Endodermal cell (in vitro differentiated cells): ENCODE results near the gene CELF3. TPM values are rescaled to one million over a fixed set of nuclear protein-coding genes. Genes with fewer than 3 reads are reported as not detected.

Experiments
- DNase-seq: peaks from one replicate; pipeline ENCODE4 v3.0.0-alpha.2; 2017
- H3K27ac ChIP-seq: 2 replicates; pipeline ENCODE4 v1.5.1; 2013; ENCODE audit warnings: mild to moderate bottlenecking, low read depth, low read length, moderate library complexity
- H3K27me3 ChIP-seq: 2 replicates; pipeline ENCODE4 v1.6.1; 2013; ENCODE audit warnings: mild to moderate bottlenecking, low read length, moderate library complexity; ENCODE audit not compliant: insufficient read depth, control insufficient read depth, poor library complexity, severe bottlenecking
- H3K36me3 ChIP-seq: 2 replicates; pipeline ENCODE4 v1.7.0; 2013; ENCODE audit warnings: mild to moderate bottlenecking, low read length, moderate library complexity; ENCODE audit not compliant: control insufficient read depth, insufficient read depth
- H3K4me1 ChIP-seq: one replicate; pipeline ENCODE4 v1.7.0; 2013; ENCODE audit warnings: low read length; ENCODE audit not compliant: control insufficient read depth, insufficient read depth
- H3K4me3 ChIP-seq: 2 replicates; pipeline ENCODE4 v1.5.1; 2013; ENCODE audit warnings: mild to moderate bottlenecking, low read length, moderate library complexity
- H3K9ac ChIP-seq: 2 replicates; pipeline ENCODE4 v1.6.1; 2013; ENCODE audit warnings: mild to moderate bottlenecking, low read length, moderate library complexity; ENCODE audit not compliant: poor library complexity, severe bottlenecking; ENCODE audit errors: extremely low read depth
- H3K9me3 ChIP-seq: 2 replicates; pipeline ENCODE4 v1.6.1; 2013; ENCODE audit warnings: mild to moderate bottlenecking, low read length, moderate library complexity; ENCODE audit not compliant: control insufficient read depth
- H3K27ac Mint-ChIP-seq: 2 replicates; pipeline ENCODE4 v1.8.0; 2020; ENCODE audit warnings: mixed read lengths
- H3K27me3 Mint-ChIP-seq: 2 replicates; pipeline ENCODE4 v1.8.0; 2021; ENCODE audit warnings: mild to moderate bottlenecking, mixed read lengths; ENCODE audit not compliant: insufficient read depth
- H3K36me3 Mint-ChIP-seq: 2 replicates; pipeline ENCODE4 v1.8.0; 2020; ENCODE audit warnings: low read depth, mixed read lengths
- H3K4me1 Mint-ChIP-seq: 2 replicates; pipeline ENCODE4 v1.8.0; 2020; ENCODE audit warnings: mixed read lengths
- H3K4me3 Mint-ChIP-seq: 2 replicates; pipeline ENCODE4 v1.8.0; 2020; ENCODE audit warnings: mild to moderate bottlenecking, moderate library complexity, mixed read lengths
- H3K9me3 Mint-ChIP-seq: 2 replicates; pipeline ENCODE4 v1.8.0; 2020; ENCODE audit warnings: mild to moderate bottlenecking, mixed read lengths
- CTCF ChIP-seq: fragments of 200-600 bp; sonication (generic); conservative IDR thresholded peaks from 2 replicates; pipeline ENCODE4 v1.5.0; 2021; ENCODE audit warnings: antibody characterized with exemption, mild to moderate bottlenecking
- WGBS, 2 experiments: methylation state at CpG; one replicate each; pipeline versions ENCODE4 v1.1.5 to v1.1.7; 2013; ENCODE audit warnings: missing lambda C conversion rate in 2 of 2, mixed read lengths in 1 of 2; ENCODE audit not compliant: insufficient coverage in 1 of 2, insufficient read length in 1 of 2; 5-methylcytosine and 5-hydroxymethylcytosine counted together
- total RNA-seq, 2 donors: library from RNA; stranded (reverse); fragmentation: NEBNext Ultra II Directional in 1 of 2; extraction: Animal tissue kit (Norgen Biotek cat#: 25700) in 1 of 2; gene quantifications; 2 replicates in 1 of 2; 3 replicates in 1 of 2; pipeline ENCODE4 v1.2.1, GENCODE V29; 2021

CELF3 gene
- total RNA-seq, 2 donors from 2014 or later, result 0.24 to 0.40 TPM

- TF ChIP-seq CTCF, result no peak
- DNase-seq, result no peak
- peaks cover 71% of the 10 kb centered on the region for H3K27me3 ChIP-seq
- no peak overlapping the region for H3K27ac ChIP-seq
- H3K27me3 Mint-ChIP-seq, result peaks cover 75% of the 10 kb centered on the region
- H3K4me3 ChIP-seq, result no peak overlapping the region
- H3K4me1 Mint-ChIP-seq, result peaks cover 15% of the 10 kb centered on the region
- no peak overlapping the region for H3K4me3 Mint-ChIP-seq
- WGBS, 2 experiments, result 0 to 41% methylated on average over 1 of the region's 1 CpG
- no peak overlapping the region for H3K27ac Mint-ChIP-seq
- no peak overlapping the region for H3K9ac ChIP-seq
- no peaks in the 10 kb centered on the region for H3K36me3 Mint-ChIP-seq
- H3K9me3 Mint-ChIP-seq, result no peaks in the 10 kb centered on the region
- H3K36me3 ChIP-seq, result no peaks in the 10 kb centered on the region
- H3K9me3 ChIP-seq, result no peaks in the 10 kb centered on the region
- H3K4me1 ChIP-seq, result peaks cover 4% of the 10 kb centered on the region
Measured at GRCh38 chr1:151720125-151720524, 3.5 kb upstream of the CELF3 start.

- no peaks in the 10 kb centered on the region for H3K36me3 ChIP-seq
- no peaks in the 10 kb centered on the region for H3K36me3 Mint-ChIP-seq
- no peak for TF ChIP-seq CTCF
- H3K9ac ChIP-seq, result no peak overlapping the region
- no peaks in the 10 kb centered on the region for H3K9me3 Mint-ChIP-seq
- no peaks in the 10 kb centered on the region for H3K9me3 ChIP-seq
- H3K27me3 ChIP-seq, result peaks cover 66% of the 10 kb centered on the region
- no peak overlapping the region for H3K27ac ChIP-seq
- no peak overlapping the region for H3K27ac Mint-ChIP-seq
- whole genome bisulfite sequencing, 2 experiments, result 82% methylated on average over 4 of the region's 4 CpGs; no CpG with 5 or more reads in 1 of the 2 experiments
- H3K27me3 Mint-ChIP-seq, result peaks cover 66% of the 10 kb centered on the region
- H3K4me3 ChIP-seq, result no peak overlapping the region
- no peak for DNase-seq
- H3K4me1 ChIP-seq, result peaks cover 4% of the 10 kb centered on the region
- H3K4me3 Mint-ChIP-seq, result no peak overlapping the region
- peaks cover 8% of the 10 kb centered on the region for H3K4me1 Mint-ChIP-seq
Measured at GRCh38 chr1:151718666-151719065, 2.1 kb upstream of the CELF3 start.

GRCh38 chr1:151718011-151718431 lies 1.4 kb upstream of the CELF3 start:
- H3K9me3 ChIP-seq, result no peaks in the 10 kb centered on the region
- no peak for TF ChIP-seq CTCF
- Mint-ChIP-seq H3K27ac (no peak overlapping the region), H3K9me3 (no peaks in the 10 kb centered on the region), H3K27me3 (peaks cover 61% of the 10 kb centered on the region), H3K36me3 (no peaks in the 10 kb centered on the region), H3K4me3 (no peak overlapping the region), H3K4me1 (peaks cover 11% of the 10 kb centered on the region)
- DNase-seq, result no peak
- H3K4me1 ChIP-seq, result peaks cover 4% of the 10 kb centered on the region
- H3K36me3 ChIP-seq, result no peaks in the 10 kb centered on the region
- WGBS, 2 experiments, result 55 to 61% methylated on average over 3 to 4 of the region's 4 CpGs
- no peak overlapping the region for H3K27ac ChIP-seq
- no peak overlapping the region for H3K4me3 ChIP-seq
- H3K27me3 ChIP-seq, result peaks cover 60% of the 10 kb centered on the region
- H3K9ac ChIP-seq, result no peak overlapping the region
